Measurements from ENCODE around the gene NCBP2L.

The NCBP2L gene

DNA sequence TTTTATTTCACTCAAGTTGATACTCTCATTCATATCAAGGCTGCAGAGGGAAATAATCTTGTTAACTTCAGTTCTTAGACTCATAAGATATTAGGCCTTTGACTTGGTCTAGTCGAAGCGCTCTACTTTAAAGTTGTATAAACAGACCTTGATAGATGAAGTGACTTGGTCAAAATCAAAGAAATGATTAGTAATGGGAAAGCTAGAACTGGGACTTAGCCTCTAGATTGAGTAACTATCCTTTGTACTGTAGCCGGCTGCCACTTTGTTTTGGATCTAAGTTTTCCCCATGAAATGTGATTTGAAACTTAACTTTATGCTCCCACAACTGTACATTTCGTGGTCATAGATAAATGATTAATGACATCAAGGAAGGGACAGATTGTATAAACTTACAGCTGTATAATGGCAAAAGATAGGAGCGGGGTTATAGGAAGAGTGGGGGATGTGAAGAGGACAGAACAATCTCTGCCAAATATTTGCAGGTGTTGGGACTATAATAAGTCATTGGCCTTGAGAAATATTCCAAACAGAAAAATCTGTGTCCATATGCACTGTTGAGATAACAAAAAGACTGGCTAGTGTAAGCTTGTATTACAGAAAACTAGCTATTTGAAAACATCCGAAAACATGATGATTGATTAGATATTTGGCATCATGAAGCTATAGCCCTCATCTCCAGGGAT is 65.3 kb downstream of the NCBP2L start:
- Histone ChIP-seq H3K4me1 (ENCODE audit: insufficient read depth, poor library complexity, severe bottlenecking) (no peaks in the 10 kb centered on the region), H3K27me3 (ENCODE audit: insufficient read depth, poor library complexity, severe bottlenecking) (no peaks in the 10 kb centered on the region), H3K9me3 (ENCODE audit: severe bottlenecking) (no peaks in the 10 kb centered on the region), H3K27ac (ENCODE audit: poor library complexity, severe bottlenecking) (no peak overlapping the region), H3K36me3 (ENCODE audit: low read depth) (no peaks in the 10 kb centered on the region), H3K4me3 (ENCODE audit: severe bottlenecking) (no peak overlapping the region)
- no peak for DNase-seq (ENCODE audit: low spot score)
- TF ChIP-seq, protein P1, sequence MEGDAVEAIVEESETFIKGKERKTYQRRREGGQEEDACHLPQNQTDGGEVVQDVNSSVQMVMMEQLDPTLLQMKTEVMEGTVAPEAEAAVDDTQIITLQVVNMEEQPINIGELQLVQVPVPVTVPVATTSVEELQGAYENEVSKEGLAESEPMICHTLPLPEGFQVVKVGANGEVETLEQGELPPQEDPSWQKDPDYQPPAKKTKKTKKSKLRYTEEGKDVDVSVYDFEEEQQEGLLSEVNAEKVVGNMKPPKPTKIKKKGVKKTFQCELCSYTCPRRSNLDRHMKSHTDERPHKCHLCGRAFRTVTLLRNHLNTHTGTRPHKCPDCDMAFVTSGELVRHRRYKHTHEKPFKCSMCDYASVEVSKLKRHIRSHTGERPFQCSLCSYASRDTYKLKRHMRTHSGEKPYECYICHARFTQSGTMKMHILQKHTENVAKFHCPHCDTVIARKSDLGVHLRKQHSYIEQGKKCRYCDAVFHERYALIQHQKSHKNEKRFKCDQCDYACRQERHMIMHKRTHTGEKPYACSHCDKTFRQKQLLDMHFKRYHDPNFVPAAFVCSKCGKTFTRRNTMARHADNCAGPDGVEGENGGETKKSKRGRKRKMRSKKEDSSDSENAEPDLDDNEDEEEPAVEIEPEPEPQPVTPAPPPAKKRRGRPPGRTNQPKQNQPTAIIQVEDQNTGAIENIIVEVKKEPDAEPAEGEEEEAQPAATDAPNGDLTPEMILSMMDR (IDR thresholded peaks at IDR 0.05; ENCODE audit: poor library complexity, severe bottlenecking), result no peak
- ATAC-seq (ENCODE audit: low read depth), result no peak
